Measurements from ENCODE around the gene STK4.

DNA sequence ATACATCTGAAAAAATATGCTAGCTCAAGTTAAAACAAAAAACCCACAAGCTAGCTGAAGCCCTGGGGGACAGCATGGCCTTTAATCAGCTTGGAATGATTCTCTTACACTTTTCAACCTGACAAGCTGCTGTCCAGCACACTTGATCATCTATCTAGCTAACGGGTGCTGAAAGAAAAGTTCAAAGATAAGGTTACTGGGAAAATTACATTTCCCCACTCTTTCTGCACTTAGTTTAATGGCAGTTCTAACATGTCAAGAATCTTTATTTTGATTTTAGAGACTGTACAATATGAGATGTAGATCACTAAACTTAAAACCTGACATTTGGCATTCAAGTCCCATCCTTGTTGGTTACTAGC lies 53.4 kb downstream of the STK4 start:
- TF ChIP-seq POLR2A (IDR thresholded peaks at IDR 0.05; ENCODE audit: low read depth, low read length) (no peak), TAF1 (IDR thresholded peaks at IDR 0.05; ENCODE audit: borderline replicate concordance, low read depth, low read length) (no peak), POLR2AphosphoS5 (IDR thresholded peaks at IDR 0.05; ENCODE audit: low read depth, low read length) (no peak)
